Measurements from ENCODE around the gene PDIA5.

GRCh38 chr3:123037015-123037375, 29.8 kb upstream of the PDIA5 start:
- TF ChIP-seq CTCF (IDR thresholded peaks at IDR 0.05) (no peak), POLR2AphosphoS5 (IDR thresholded peaks at IDR 0.05) (no peak), POLR2A (IDR thresholded peaks at IDR 0.05) (no peak), EP300 (IDR thresholded peaks at IDR 0.05) (no peak)
